ENCODE measurements around the gene CAMTA1.

The CAMTA1 gene

GRCh38 chr1:7047866-7048265 is 262.6 kb downstream of the CAMTA1 start:
- DNase-seq, result no peak

GRCh38 chr1:7048395-7048794 is 263.1 kb downstream of the CAMTA1 start:
- no peak for DNase-seq

GRCh38 chr1:7049913-7050625 is 264.8 kb downstream of the CAMTA1 start:
- DNase-seq, result no peak

DNA sequence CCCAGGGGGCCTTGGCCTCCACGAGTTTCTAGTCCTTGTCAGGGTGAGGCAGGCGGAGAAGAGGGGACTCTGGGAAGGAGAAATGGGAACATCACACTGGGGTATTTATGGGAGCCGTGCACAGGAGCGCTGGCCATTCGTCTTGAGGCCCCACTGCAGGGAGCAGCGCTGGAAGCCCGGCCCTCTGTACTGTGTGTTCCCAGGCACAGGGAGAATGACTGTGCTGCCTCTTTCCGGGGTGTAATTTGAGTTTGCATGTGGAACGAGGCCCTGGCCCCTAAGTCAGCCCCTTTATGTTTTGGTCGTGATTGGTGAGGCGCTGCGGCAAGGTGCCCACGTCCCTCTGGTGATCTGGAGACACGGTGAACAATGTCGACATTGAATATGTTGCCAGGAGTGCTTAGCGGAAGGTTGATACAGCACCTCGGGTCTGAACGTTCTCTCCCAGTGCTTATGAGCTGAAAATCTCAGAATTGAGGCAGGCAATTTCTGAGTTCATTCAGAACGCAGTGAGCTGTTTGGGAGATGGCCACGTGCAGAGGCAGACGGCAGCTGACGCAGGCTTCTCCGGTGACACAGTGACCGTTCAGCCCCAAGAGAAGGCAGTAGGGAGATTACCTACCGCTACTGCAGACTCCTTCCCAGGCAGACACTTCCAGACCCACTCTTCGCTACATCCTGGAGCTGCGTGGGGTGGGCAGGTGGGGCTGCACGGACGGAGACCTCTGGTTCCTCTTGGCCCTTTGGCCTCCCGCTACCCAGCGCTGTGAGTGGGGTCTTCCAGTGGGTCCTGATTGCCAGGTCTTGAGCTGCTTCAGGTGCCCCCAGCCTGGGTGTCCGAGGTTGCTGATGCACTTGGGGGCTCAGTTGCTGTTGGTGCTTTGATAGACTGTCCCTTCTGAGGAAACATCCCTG is 265.8 kb downstream of the CAMTA1 start:
- DNase-seq, result no peak

- no peak for DNase-seq
Observed at GRCh38 chr1:7052701-7053100, 267.4 kb downstream of the CAMTA1 start.

- DNase-seq, result no peak
Observed at GRCh38 chr1:7060745-7061144, 275.5 kb downstream of the CAMTA1 start.

DNA sequence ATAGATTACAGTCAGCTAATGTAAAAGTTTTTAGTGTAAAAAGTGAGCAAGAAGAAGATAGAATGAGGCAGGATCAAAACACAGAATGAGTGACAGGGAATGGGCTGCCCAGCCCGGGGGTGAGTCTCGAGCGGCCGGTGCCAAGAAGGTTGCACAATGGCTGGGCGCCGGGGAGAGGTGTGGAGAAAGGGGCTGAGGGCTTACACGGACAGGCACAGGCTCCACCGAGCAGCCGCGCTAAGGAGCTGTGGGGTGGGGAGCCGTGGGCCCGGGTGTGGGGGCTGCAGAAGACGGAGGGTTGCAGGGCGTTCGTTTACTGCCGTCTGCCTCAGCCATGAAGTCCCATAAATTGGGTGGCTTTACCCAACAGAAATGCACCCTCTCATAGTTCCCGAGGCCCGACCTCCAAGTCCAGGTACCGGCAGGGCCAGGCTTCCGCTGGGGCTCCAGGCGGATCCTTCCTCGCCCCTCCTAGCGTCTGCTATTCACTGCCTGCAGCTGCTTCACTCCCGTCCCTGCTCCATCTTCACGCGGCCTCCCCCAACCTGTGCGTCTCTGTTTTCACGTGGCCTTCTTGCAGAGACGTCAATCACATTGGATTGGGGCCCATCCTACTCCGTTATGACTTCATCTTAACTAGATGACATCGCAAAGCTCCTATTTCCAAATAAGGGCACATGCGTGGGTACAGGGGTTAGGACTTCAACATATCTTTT is 277.2 kb downstream of the CAMTA1 start:
- no peak for DNase-seq

DNA sequence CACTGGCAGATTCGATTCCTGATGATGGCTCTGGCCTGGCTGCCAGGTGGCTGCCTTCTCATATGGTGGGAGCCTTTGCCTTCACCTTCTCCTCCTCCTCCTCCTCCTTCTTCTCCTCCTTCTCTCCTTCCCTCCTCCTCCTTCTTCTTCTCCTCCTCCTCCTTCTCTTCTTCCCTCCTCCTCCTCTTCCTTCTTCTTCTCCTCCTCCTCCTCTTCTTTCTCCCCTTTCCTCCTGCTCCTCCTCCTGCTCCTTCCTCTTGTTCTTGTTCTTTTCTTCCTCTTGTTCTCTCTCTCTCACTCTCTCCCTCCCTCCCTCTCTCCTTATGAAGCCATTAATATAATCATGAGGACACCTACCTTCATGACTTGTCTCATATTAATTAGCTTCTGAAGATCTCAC is 278.7 kb downstream of the CAMTA1 start:
- no peak for DNase-seq

DNA sequence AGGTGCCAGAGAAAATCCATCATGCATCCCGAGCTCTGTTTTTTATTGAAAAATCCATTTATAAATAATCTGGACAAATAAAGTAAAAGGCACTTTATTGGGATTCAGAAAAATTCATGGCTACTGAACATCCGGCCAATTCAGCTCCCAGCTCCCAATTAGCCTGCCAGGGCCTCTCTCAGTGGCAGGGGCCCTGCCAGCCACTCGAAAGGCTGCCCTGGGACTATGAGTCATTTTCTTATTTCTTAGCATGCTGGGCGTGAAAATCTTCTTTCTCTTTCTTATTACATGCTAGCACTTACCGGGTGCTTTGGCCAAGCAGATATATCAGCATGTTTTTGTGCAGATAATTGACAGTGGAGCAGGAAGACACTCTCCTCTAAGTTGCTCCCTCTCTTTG is 283.3 kb downstream of the CAMTA1 start:
- DNase-seq, result no peak

DNA sequence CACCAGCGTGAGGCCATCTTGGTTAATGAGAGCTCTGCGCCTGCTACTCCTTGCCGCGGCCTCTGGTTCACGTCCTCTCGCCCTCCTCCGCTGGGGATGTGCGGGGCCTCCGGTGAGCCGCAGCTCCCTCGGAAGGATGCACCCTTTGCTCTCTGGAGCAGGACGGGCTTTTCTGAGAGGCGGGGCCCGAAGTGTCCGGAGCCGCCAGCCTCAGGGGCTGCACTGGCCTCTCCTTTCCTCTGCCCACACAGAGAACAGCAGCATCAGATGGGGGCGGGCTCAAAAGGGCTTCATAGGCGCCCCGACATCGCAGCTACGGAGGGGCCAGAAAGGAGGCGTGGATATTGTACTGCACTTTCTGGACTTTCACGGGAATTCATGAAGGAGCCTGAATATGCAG is 284.7 kb downstream of the CAMTA1 start:
- DNase-seq, result no peak

- DNase-seq, result peak; percentile 35
Observed at GRCh38 chr1:7070389-7071029, 285.3 kb downstream of the CAMTA1 start.

- DNase-seq, result no peak
Observed at GRCh38 chr1:7076117-7076516, 290.9 kb downstream of the CAMTA1 start.

GRCh38 chr1:7076572-7076971 is 291.3 kb downstream of the CAMTA1 start:
- DNase-seq, result no peak

- no peak for DNase-seq
Observed at GRCh38 chr1:7077136-7077535, 291.9 kb downstream of the CAMTA1 start.

DNA sequence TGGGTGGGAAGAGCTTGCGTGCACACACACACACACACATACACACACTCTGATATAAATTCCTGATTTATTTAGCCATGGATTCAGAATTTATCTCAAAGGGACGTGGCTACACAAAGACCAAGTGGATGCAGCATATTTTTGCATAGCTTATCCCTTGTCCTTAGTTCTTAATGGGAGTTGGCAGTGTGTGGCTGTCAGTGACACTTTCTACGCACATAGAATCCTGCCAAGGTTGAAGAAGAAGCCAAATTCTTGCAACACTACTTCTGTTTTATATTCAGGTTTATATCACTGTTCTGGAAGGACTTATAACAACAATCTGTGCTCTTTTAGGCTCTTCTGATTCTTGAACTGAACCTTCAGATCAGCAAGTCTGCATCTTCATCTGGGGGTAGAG is 292.7 kb downstream of the CAMTA1 start:
- no peak for DNase-seq

- no peak for DNase-seq
Observed at GRCh38 chr1:7079637-7080036, 294.4 kb downstream of the CAMTA1 start.

GRCh38 chr1:7084232-7084894 is 299.1 kb downstream of the CAMTA1 start:
- DNase-seq, result no peak

DNA sequence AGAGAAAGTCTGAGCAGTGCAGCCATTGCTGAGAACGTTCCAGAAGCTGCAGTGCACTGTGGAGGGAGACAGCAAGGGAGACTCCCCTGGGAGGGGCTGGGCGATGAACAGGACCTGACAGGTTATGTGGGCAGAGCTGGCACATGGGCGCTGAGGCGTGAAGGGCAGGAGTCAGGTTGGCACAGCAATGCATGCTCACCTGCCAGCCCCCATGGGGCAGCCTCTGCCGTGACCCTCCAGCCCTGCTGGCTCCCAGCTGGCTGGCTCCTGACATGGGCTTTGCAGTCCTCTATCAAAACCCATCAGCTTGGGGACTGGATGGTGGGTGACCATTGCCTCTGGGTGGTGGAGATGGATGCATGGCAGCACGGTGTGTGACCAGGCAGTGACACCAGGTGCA is 300.3 kb downstream of the CAMTA1 start:
- no peak for DNase-seq

DNA sequence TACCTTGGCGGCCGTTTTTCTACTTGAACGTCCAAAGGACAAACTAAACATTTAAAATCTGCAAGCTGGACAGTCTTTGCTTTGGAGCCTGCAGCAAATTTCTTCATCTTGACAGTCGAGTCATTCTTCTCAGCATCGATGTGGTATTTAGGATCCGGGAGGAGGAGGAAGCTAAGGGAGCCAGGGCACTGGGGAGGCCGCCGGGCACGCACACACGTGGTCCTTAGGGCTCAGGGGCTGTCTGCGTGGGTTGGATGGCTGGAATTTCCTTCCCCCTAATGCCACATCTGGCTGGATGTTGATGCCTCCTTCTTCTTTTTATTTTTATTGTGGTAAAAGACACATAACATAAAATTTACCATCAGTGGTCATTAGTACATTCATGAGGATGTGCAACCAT is 300.9 kb downstream of the CAMTA1 start:
- DNase-seq, result no peak

DNA sequence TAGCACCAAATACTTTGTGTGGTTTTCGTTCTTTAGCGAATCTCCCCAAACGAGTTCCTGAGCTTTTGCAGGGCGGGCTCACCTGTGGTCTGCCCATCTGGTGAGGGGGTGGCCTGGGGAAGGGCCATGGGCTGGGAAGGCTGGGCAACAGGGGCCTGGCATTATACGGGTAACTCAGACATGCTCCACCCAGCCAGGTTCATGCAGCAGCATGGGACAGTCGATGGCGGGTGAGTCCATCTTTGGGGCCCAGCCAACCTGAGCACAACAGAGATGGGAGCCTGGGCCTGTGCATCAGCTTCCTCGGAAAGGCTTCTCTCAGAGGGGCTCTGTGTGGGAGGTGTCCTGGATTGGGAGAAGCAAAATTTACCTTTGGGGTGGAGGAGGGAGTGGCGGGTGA is 302.6 kb downstream of the CAMTA1 start:
- no peak for DNase-seq

GRCh38 chr1:7089497-7089896 is 304.2 kb downstream of the CAMTA1 start:
- DNase-seq, result no peak

DNA sequence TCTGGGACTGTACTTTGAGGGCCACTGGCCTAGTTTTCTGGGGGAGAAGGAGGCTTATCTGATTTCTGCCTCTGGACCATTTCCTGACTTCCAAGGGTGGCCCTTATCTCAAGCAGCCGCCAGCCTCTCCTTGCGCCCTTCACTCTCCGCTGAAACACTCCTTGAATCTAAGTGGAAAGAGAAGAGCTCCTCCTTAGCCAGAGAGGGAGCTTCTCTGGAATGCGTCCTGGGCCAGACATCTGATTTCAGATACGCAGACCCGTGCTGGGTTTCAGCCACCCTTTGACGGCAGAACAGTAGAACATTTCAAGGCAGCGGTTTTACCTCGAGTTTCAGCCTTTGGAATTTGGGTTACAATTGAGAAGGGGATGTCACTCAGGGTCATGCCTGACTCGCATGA is 308.0 kb downstream of the CAMTA1 start:
- no peak for DNase-seq

GRCh38 chr1:7094086-7094485 is 308.8 kb downstream of the CAMTA1 start:
- no peak for DNase-seq

Measured in NCI-H526 treated with DMSO at 0.1 percent for 48 hours (cell line).